Activated B cell treated with CpG ODN at 0.5 μM for 24 hours (primary cell): ENCODE results near the gene HBG2. TPM values are rescaled to one million over a fixed set of nuclear protein-coding genes. Genes with fewer than 3 reads are reported as not detected.
"Not testable (repeated sequence)": the region's sequence is repeated elsewhere in the genome, so short reads cannot be mapped to it uniquely, and the experiment has no call there.

ENCODE experiments used
- ATAC-seq: fragments of 200-7000 bp; cut with Tn5 transposase; one replicate; pipeline ENCODE4 v1.10.0; 2021; ENCODE audit warnings: low read depth, mild to moderate bottlenecking, moderate library complexity
- CTCF ChIA-PET: fragments of 350-600 bp; sonication (Branson Sonifier 250); formaldehyde crosslinking; loops from one replicate; lab custom pipeline; 2021; ENCODE audit warnings: antibody characterized with exemption; lab: Charles Lee
- POLR2A ChIA-PET: fragments of 350-600 bp; sonication (Branson Sonifier 250); formaldehyde crosslinking; loops from one replicate; lab custom pipeline; 2021; ENCODE audit warnings: antibody characterized with exemption; lab: Charles Lee
- DNase-seq: peaks from one replicate; pipeline ENCODE4 v3.0.0; 2022
- H3K27ac Mint-ChIP-seq: one replicate; pipeline ENCODE4 v1.8.0; 2020; ENCODE audit warnings: mixed read lengths
- H3K27me3 Mint-ChIP-seq: one replicate; pipeline ENCODE4 v1.8.0; 2021; ENCODE audit warnings: mixed read lengths
- H3K36me3 Mint-ChIP-seq: one replicate; pipeline ENCODE4 v1.8.0; 2021; ENCODE audit warnings: low read depth, mixed read lengths
- H3K4me1 Mint-ChIP-seq: one replicate; pipeline ENCODE4 v1.8.0; 2021; ENCODE audit warnings: mixed read lengths
- H3K4me3 Mint-ChIP-seq: one replicate; pipeline ENCODE4 v1.8.0; 2020; ENCODE audit warnings: mild to moderate bottlenecking, mixed read lengths
- H3K9me3 Mint-ChIP-seq: one replicate; pipeline ENCODE4 v1.8.0; 2020; ENCODE audit warnings: mixed read lengths
- CTCF ChIP-seq: fragments of 200-600 bp; IDR thresholded peaks from one replicate; pipeline ENCODE4 v1.8.0; 2022; ENCODE audit warnings: antibody characterized with exemption, mild to moderate bottlenecking
- intact Hi-C: fragments of 100-400 bp; cut with micrococcal nuclease; formaldehyde crosslinking; loops from one replicate; pipeline ENCODE4 v1.15.1; 2024
- total RNA-seq: library from RNA; stranded (reverse); gene quantifications from 2 replicates; pipeline ENCODE4 v1.2.3, GENCODE V29; 2022

Gene HBG2
- total RNA-seq, 1 donor from 2014 or later: not detected

- Mint-ChIP-seq H3K4me3 (no peak overlapping the region), H3K9me3 (no peaks in the 10 kb centered on the region), H3K27me3 (peaks cover 9% of the 10 kb centered on the region), H3K27ac (no peak overlapping the region), H3K4me1 (no peaks in the 10 kb centered on the region), H3K36me3 (no peaks in the 10 kb centered on the region)
- ChIA-PET CTCF (no interaction called here), POLR2A (no interaction called here)
- intact Hi-C loops: no loop called here
- DNase-seq (no peak), ATAC-seq (no peak)
- TF ChIP-seq CTCF: no peak
Measured at GRCh38 chr11:5298451-5298850, 43.9 kb upstream of the HBG2 start.

DNA sequence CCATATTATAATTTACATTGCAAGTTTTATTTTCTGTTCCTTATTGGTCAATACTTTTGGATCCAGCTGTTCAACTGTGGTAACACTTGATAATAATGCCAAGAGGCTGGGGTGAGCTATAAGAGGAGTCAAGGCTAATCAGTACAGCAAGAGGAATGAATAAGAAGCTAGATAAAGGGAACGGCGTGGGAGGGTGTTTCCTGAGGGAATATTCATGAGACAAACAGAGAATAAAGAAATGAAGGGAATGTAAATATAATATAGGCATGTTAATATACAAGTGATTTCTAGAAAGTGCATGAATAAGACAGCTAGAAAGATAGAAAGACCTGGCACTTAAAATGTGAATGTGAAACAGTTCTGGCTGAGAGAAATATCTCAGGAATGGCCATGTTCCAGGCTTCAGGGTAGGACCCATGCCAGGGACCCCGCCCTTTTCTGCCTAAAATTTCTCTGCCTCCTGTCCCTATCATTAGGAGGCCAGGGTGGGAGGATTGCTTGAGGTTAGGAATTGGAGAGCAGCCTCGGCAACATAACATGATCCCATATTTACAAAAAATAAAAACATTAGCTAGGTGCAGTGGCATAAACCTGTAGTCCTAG is 43.2 kb upstream of the HBG2 start:
- Mint-ChIP-seq H3K27ac (no peak overlapping the region), H3K36me3 (no peaks in the 10 kb centered on the region), H3K27me3 (peaks cover 9% of the 10 kb centered on the region), H3K4me3 (no peak overlapping the region), H3K9me3 (no peaks in the 10 kb centered on the region), H3K4me1 (no peaks in the 10 kb centered on the region)
- no peak for DNase-seq
- no peak for TF ChIP-seq CTCF
- ATAC-seq: no peak
- ChIA-PET CTCF (no interaction called here), POLR2A (no interaction called here)
- intact Hi-C loops: no loop called here

GRCh38 chr11:5294342-5294995 is 39.9 kb upstream of the HBG2 start:
- CTCF ChIA-PET: not testable (repeated sequence)

DNA sequence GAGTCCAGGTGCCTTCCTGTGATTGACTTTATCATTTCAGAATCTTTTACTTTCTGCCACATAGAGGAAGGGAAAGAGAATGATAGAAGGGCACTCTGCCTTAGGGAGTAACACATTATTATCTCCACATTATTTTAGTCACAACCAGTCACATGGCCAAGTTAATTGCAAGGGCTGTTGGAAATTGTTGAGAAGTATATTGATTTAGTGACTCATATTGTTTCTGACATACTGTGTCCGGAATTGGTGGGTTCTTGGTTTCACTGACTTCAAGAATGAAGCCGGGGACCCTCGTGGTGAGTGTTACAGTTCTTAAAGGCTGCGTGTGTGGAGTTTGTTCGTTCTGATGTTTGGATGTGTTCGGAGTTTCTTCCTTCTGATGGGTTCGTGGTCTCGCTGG is 38.4 kb upstream of the HBG2 start:
- intact Hi-C loops: no loop called here
- Mint-ChIP-seq H3K9me3 (no peaks in the 10 kb centered on the region), H3K4me3 (no peak overlapping the region), H3K4me1 (no peaks in the 10 kb centered on the region), H3K36me3 (no peaks in the 10 kb centered on the region), H3K27ac (no peak overlapping the region), H3K27me3 (peaks cover 9% of the 10 kb centered on the region)
- POLR2A ChIA-PET: no interaction called here
- CTCF ChIA-PET: no interaction called here
- no peak for DNase-seq
- no peak for TF ChIP-seq CTCF
- no peak for ATAC-seq

More at GRCh38 chr11:5294342-5294995, 39.9 kb upstream of the HBG2 start:
- H3K9me3 Mint-ChIP-seq, POLR2A ChIA-PET, DNase-seq, ATAC-seq, H3K27ac Mint-ChIP-seq, H3K27me3 Mint-ChIP-seq, H3K4me1 Mint-ChIP-seq, H3K36me3 Mint-ChIP-seq, H3K4me3 Mint-ChIP-seq, intact Hi-C loops: not testable (repeated sequence)

DNA sequence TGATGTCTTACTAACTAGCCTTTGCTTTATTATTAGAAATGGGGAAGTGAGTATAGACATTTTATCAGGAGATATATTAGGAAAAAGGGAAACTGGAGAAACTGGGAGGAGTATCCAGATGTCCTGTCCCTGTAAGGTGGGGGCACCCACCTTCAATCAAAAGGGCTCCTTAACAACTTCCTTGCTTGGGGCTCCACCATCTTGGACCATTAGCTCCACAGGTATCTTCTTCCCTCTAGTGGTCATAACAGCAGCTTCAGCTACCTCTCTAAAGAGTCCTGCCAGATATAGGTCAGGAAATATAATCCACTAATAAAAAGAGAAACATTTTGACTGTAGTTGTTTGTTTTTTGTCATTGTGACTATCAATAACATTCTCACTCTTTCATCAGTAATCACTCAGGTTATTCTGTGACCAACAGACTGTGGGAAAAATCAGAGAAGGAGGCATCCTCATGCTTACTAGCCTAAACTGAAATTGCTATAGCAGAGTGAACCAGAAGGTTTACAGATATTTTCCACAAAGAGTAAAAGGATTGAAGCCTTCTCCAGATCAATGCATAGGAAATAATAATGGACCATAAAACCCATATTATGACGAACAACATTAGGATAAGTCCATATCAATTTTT is 36.7 kb upstream of the HBG2 start:
- Mint-ChIP-seq H3K4me1 (no peaks in the 10 kb centered on the region), H3K27ac (no peak overlapping the region), H3K36me3 (no peaks in the 10 kb centered on the region), H3K4me3 (no peak overlapping the region), H3K9me3 (no peaks in the 10 kb centered on the region), H3K27me3 (no peaks in the 10 kb centered on the region)
- DNase-seq: no peak
- no peak for TF ChIP-seq CTCF
- ATAC-seq: no peak
- intact Hi-C loops: no loop called here
- CTCF ChIA-PET: no interaction called here
- POLR2A ChIA-PET: no interaction called here
